H9 (cell line): ENCODE results near the gene TLE5. TPM values are rescaled to one million over a fixed set of nuclear protein-coding genes. Genes with fewer than 3 reads are reported as not detected.

ENCODE experiments used
- DNase-seq: peaks from one replicate; pipeline ENCODE4 v3.0.0-alpha.2; 2017
- H2AFZ ChIP-seq: one replicate; pipeline ENCODE4 v1.6.1; 2013; ENCODE audit warnings: mild to moderate bottlenecking, low read length, control low read depth, moderate library complexity
- H2AK5ac ChIP-seq: 2 replicates; pipeline ENCODE4 v1.6.1; 2013; ENCODE audit warnings: low read length, control low read depth, mixed read lengths; ENCODE audit not compliant: insufficient read length
- H2BK120ac ChIP-seq: one replicate; pipeline ENCODE4 v1.6.1; 2013; ENCODE audit warnings: low read depth, mild to moderate bottlenecking, low read length, control low read depth, inconsistent platforms; ENCODE audit not compliant: poor library complexity, severe bottlenecking
- H2BK12ac ChIP-seq: 2 replicates; pipeline ENCODE4 v1.6.1; 2013; ENCODE audit warnings: low read length, control low read depth, mixed read lengths, low read depth; ENCODE audit not compliant: insufficient read length
- H2BK15ac ChIP-seq: 2 replicates; pipeline ENCODE4 v1.6.1; 2013; ENCODE audit warnings: low read depth, low read length, control low read depth
- H2BK20ac ChIP-seq: one replicate; pipeline ENCODE4 v1.6.1; 2013; ENCODE audit warnings: low read depth, mild to moderate bottlenecking, low read length, control low read depth, inconsistent platforms; ENCODE audit not compliant: poor library complexity, severe bottlenecking
- H2BK5ac ChIP-seq: 2 replicates; pipeline ENCODE4 v1.6.1; 2013; ENCODE audit warnings: low read length, control low read depth, mixed read lengths; ENCODE audit not compliant: insufficient read length
- H3K14ac ChIP-seq: 2 replicates; pipeline ENCODE4 v1.6.1; 2013; ENCODE audit warnings: low read length, control low read depth; ENCODE audit not compliant: insufficient read depth
- H3K18ac ChIP-seq: 2 replicates; pipeline ENCODE4 v1.6.1; 2013; ENCODE audit warnings: low read depth, mild to moderate bottlenecking, mixed read lengths, low read length, control low read depth; ENCODE audit not compliant: insufficient read length
- H3K23ac ChIP-seq: 2 replicates; pipeline ENCODE4 v1.6.1; 2013; ENCODE audit warnings: low read length, control low read depth, mixed read lengths, low read depth; ENCODE audit not compliant: insufficient read length
- H3K23me2 ChIP-seq: 2 replicates; pipeline ENCODE4 v1.6.1; 2013; ENCODE audit warnings: low read depth, mild to moderate bottlenecking, mixed read lengths, low read length, control low read depth; ENCODE audit not compliant: insufficient read length, poor library complexity, severe bottlenecking
- H3K27ac ChIP-seq: 2 replicates; pipeline ENCODE4 v1.5.1; 2013; ENCODE audit warnings: low read length, control low read depth, mixed read lengths, low read depth; ENCODE audit not compliant: insufficient read length
- H3K27me3 ChIP-seq: 2 replicates; pipeline ENCODE4 v1.6.1; 2013; ENCODE audit warnings: low read length, control low read depth, inconsistent platforms; ENCODE audit not compliant: insufficient read depth
- H3K4ac ChIP-seq: 2 replicates; pipeline ENCODE4 v1.6.1; 2013; ENCODE audit warnings: low read depth, mild to moderate bottlenecking, control low read depth, inconsistent platforms, low read length, moderate library complexity
- H3K4me1 ChIP-seq: 2 replicates; pipeline ENCODE4 v1.6.1; 2013; ENCODE audit warnings: low read length, control low read depth, inconsistent platforms; ENCODE audit not compliant: insufficient read depth
- H3K4me2 ChIP-seq: 2 replicates; pipeline ENCODE4 v1.6.1; 2013; ENCODE audit warnings: low read length, control low read depth, mixed read lengths; ENCODE audit not compliant: insufficient read length, insufficient read depth
- H3K56ac ChIP-seq: 2 replicates; pipeline ENCODE4 v1.6.1; 2013; ENCODE audit warnings: low read depth, mild to moderate bottlenecking, mixed read lengths, low read length, control low read depth; ENCODE audit not compliant: insufficient read length
- H3K79me1 ChIP-seq: 2 replicates; pipeline ENCODE4 v1.6.1; 2013; ENCODE audit warnings: low read depth, mild to moderate bottlenecking, moderate library complexity, low read length, control low read depth, inconsistent platforms; ENCODE audit not compliant: insufficient read depth, poor library complexity, severe bottlenecking
- H3K79me2 ChIP-seq: 2 replicates; pipeline ENCODE4 v1.6.1; 2013; ENCODE audit warnings: low read length, control low read depth, inconsistent platforms; ENCODE audit not compliant: insufficient read depth
- H3K9ac ChIP-seq: 2 replicates; pipeline ENCODE4 v1.6.1; 2013; ENCODE audit warnings: low read length, control low read depth, mixed read lengths; ENCODE audit not compliant: insufficient read length; ENCODE audit errors: extremely low read depth
- H3K9me3 ChIP-seq: one replicate; pipeline ENCODE4 v1.6.1; 2013; ENCODE audit warnings: low read depth, low read length, inconsistent platforms; ENCODE audit not compliant: control insufficient read depth
- H3T11ph ChIP-seq: one replicate; pipeline ENCODE4 v1.6.1; 2013; ENCODE audit warnings: mild to moderate bottlenecking, low read length, control low read depth, inconsistent platforms
- H4K20me1 ChIP-seq: one replicate; pipeline ENCODE4 v1.6.1; 2013; ENCODE audit not compliant: control insufficient read depth, insufficient read length, insufficient read depth
- H4K5ac ChIP-seq: 2 replicates; pipeline ENCODE4 v1.6.1; 2013; ENCODE audit warnings: low read depth, mild to moderate bottlenecking, mixed read lengths, low read length, control low read depth; ENCODE audit not compliant: insufficient read length
- H4K8ac ChIP-seq: replicated peaks from 2 replicates; pipeline ENCODE4 v1.6.1; 2013; ENCODE audit warnings: low read length, control low read depth, mixed read lengths, low read depth; ENCODE audit not compliant: insufficient read length
- H4K91ac ChIP-seq: 2 replicates; pipeline ENCODE4 v1.6.1; 2013; ENCODE audit warnings: low read depth, mild to moderate bottlenecking, moderate library complexity, mixed read lengths, low read length, control low read depth; ENCODE audit not compliant: insufficient read length
- H3K27ac Mint-ChIP-seq, 3 experiments: 2 replicates in 2 of 3; 3 replicates in 1 of 3; pipeline ENCODE4 v1.8.0; 2020 to 2021; ENCODE audit warnings: mixed read lengths in 3 of 3, mild to moderate bottlenecking in 1 of 3, moderate library complexity in 1 of 3
- H3K27me3 Mint-ChIP-seq: 2 replicates; pipeline ENCODE4 v1.8.0; 2021; ENCODE audit warnings: low read depth, mild to moderate bottlenecking, moderate library complexity, mixed read lengths
- H3K36me3 Mint-ChIP-seq, 3 experiments: 2 replicates in 2 of 3; 3 replicates in 1 of 3; pipeline ENCODE4 v1.8.0; 2020 to 2021; ENCODE audit warnings: low read depth in 3 of 3, mixed read lengths in 3 of 3; ENCODE audit not compliant: insufficient read depth in 1 of 3
- H3K4me1 Mint-ChIP-seq, 2 experiments: 2 replicates each; pipeline ENCODE4 v1.8.0; 2020; ENCODE audit warnings: mixed read lengths in 2 of 2
- H3K4me3 Mint-ChIP-seq, 2 experiments: 2 replicates in 1 of 2; 3 replicates in 1 of 2; pipeline ENCODE4 v1.8.0; 2020 to 2021; ENCODE audit warnings: mild to moderate bottlenecking in 2 of 2, mixed read lengths in 2 of 2, moderate library complexity in 1 of 2
- H3K9me3 Mint-ChIP-seq, 2 experiments: 2 replicates in 1 of 2; 3 replicates in 1 of 2; pipeline ENCODE4 v1.8.0; 2020; ENCODE audit warnings: mild to moderate bottlenecking in 2 of 2, mixed read lengths in 2 of 2, moderate library complexity in 1 of 2
- CTCF ChIP-seq: fragments of 200-600 bp; sonication (generic); conservative IDR thresholded peaks from 3 replicates; pipeline ENCODE4 v1.8.0; 2021; ENCODE audit warnings: antibody characterized with exemption, mild to moderate bottlenecking
- WGBS: extraction: QIAGEN DNeasy Blood & Tissue Kit; methylation state at CpG from one replicate; pipeline ENCODE4 v1.1.7; 2013; ENCODE audit warnings: missing lambda C conversion rate, low lambda C conversion rate, mixed read lengths; ENCODE audit not compliant: insufficient read length; ENCODE audit errors: extremely low coverage; 5-methylcytosine and 5-hydroxymethylcytosine counted together
- total RNA-seq: library from RNA; stranded (reverse); gene quantifications from 2 replicates; pipeline ENCODE4 v1.2.1, GENCODE V29; 2021

TLE5 gene
- total RNA-seq, 1 experiment from 2014 or later = 221 TPM

GRCh38 chr19:3095441-3096191 is 33.3 kb upstream of the TLE5 start:
- H3K27ac Mint-ChIP-seq = peak overlapping the region; percentile 49 to 87 (median 85); a peak in 3 of 7 replicates

More at GRCh38 chr19:3095441-3096191, 33.3 kb upstream of the TLE5 start:
- peak overlapping the region; percentile 74 to 83 for H3K4me3 Mint-ChIP-seq
- Histone ChIP-seq H2BK12ac (no peak overlapping the region), H3K79me1 (peaks cover 13% of the 10 kb centered on the region), H3K4me1 (no peaks in the 10 kb centered on the region; the same call in 1 of the 2 replicates), H3K4me2 (peak overlapping the region; percentile 68), H2AFZ (no peak overlapping the region), H2BK5ac (no peak overlapping the region), H2BK20ac (no peak overlapping the region), H4K20me1 (peaks cover 8% of the 10 kb centered on the region), H4K5ac (no peak overlapping the region), H3K4ac (no peak overlapping the region), H3K27ac (no peak overlapping the region), H3K14ac (no peak overlapping the region), H3K23ac (no peak overlapping the region), H4K8ac (no peak overlapping the region), H2AK5ac (no peak overlapping the region), H4K91ac (no peak overlapping the region), H3K56ac (no peak overlapping the region), H3K9me3 (no peaks in the 10 kb centered on the region), H2BK120ac (no peak overlapping the region), H3K23me2 (peaks cover 20% of the 10 kb centered on the region), H3K9ac (peak overlapping the region; percentile 53), H2BK15ac (no peak overlapping the region), H3K27me3 (no peaks in the 10 kb centered on the region), H3K79me2 (peaks cover 24% of the 10 kb centered on the region; the same call in 1 of the 2 replicates), H3T11ph (no peak overlapping the region), H3K18ac (no peak overlapping the region)
- no peak for TF ChIP-seq CTCF
- H3K27me3 Mint-ChIP-seq = peaks cover 2% of the 10 kb centered on the region
- DNase-seq = peak; percentile 94
- H3K9me3 Mint-ChIP-seq = no peaks in the 10 kb centered on the region
- peaks cover 16 to 18% of the 10 kb centered on the region in 2 experiments; a peak in 3 of 4 replicates for H3K4me1 Mint-ChIP-seq
- no peaks in the 10 kb centered on the region for H3K36me3 Mint-ChIP-seq
- WGBS = no CpG with 5 or more reads among the region's 31 CpGs
